ENCODE measurements around the gene ZMIZ1.

ZMIZ1 gene

DNA sequence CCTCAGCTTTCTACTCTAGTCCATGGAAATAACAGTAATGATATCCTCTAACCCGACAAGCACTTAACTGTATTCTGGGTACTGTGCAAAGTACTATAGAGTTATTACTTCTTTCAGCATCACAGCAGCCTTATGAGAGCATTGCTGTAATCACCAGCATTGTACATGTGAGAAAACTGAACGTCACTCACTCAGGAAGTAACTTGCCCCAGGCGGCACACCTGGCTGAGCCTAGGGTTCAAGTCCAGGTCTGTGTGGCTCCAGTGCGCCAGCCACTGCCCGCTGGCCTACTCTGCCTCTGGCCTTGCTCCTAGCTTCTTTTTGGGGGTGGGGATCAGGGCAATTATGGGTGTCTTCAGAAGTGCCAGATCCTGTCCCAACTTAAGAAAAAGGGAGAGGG lies 50.5 kb downstream of the ZMIZ1 start:
- no peak for DNase-seq (ENCODE audit: low spot score)

GRCh38 chr10:79123547-79123963 lies 54.8 kb downstream of the ZMIZ1 start:
- DNase-seq (ENCODE audit: low spot score) = no peak

- no peak for DNase-seq (ENCODE audit: low spot score)
These were observed 55.3 kb downstream of the ZMIZ1 start for GRCh38 chr10:79124066-79124465.

DNA sequence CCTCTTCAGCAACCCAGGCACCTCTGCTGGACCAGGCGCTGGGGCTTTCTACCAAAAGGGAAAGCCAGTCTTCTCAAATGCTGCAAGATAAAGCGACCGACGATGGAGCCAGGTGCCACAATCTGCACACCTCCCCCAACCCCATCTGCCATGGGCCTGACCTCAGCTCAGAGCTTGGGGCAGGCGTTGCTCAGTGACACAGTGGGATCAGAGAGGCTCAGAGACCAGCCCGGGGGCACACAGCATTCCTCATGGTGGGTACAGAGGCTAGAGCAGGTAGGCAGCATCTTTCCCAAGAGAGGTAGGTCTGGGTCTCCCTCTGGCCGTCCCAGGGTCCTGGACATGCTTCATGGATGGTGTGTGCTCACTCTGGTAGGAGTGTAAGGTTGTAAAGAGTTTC lies 56.3 kb downstream of the ZMIZ1 start:
- no peak for DNase-seq (ENCODE audit: low spot score)

GRCh38 chr10:79126351-79127080 lies 57.8 kb downstream of the ZMIZ1 start:
- DNase-seq (ENCODE audit: low spot score) = no peak

GRCh38 chr10:79127151-79127961 lies 58.6 kb downstream of the ZMIZ1 start:
- DNase-seq (ENCODE audit: low spot score) = peak; percentile 70

- DNase-seq (ENCODE audit: low spot score) = no peak
These were observed 59.6 kb downstream of the ZMIZ1 start for GRCh38 chr10:79128241-79128922.

DNA sequence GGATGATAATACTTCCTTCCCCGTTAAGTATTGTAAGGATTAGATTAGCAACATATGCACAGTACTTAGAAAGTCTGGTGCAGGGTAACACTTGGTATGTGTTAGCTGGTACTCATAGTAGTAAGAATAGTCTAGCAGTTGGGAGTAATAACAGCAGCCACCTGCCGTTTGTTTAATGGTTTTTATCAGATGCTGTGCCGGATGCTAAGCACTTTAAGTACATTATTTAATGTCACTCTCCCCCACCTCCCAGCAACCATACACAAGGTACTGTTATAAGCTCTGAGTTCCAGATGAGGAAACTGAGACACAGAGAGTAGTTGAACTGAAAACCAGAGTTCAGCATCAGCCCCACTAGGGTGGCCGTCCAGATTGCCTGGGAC lies 60.1 kb downstream of the ZMIZ1 start:
- DNase-seq (ENCODE audit: low spot score) = no peak

DNA sequence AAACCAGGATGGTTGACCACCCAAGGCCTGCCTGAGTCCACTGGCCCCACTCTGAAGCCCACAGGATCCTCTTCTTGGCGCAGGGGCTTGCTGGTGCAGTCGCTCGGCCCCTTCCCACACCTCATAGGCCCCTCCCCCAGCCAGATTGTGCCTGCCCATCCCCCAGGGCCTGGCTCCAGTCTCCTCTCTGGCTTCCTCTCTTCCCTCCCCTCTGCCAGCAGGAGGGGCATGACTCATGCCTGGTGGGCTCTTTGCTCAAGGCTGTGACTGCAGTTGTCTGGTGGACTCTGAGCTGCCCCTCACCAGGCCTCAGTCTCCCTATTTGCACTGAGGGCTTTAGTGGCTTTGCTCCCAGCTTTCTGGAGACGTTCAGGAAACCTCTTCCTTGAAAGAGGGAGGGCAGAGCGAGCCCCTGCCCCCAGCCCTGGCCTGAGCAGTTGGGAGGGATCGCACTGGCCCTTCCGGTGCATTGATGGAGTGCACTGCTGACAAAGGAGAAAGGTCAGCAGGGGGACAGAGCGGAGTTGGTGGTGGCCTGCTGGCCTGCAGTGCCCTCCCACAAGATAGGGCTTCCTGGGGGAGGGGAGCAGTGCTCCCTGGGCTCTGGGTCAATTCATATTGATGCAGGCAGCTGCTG lies 60.7 kb downstream of the ZMIZ1 start:
- no peak for DNase-seq (ENCODE audit: low spot score)

- no peak for DNase-seq (ENCODE audit: low spot score)
These were observed 61.5 kb downstream of the ZMIZ1 start for GRCh38 chr10:79130255-79130654.

- no peak for DNase-seq (ENCODE audit: low spot score)
These were observed 62.1 kb downstream of the ZMIZ1 start for GRCh38 chr10:79130846-79131245.

DNA sequence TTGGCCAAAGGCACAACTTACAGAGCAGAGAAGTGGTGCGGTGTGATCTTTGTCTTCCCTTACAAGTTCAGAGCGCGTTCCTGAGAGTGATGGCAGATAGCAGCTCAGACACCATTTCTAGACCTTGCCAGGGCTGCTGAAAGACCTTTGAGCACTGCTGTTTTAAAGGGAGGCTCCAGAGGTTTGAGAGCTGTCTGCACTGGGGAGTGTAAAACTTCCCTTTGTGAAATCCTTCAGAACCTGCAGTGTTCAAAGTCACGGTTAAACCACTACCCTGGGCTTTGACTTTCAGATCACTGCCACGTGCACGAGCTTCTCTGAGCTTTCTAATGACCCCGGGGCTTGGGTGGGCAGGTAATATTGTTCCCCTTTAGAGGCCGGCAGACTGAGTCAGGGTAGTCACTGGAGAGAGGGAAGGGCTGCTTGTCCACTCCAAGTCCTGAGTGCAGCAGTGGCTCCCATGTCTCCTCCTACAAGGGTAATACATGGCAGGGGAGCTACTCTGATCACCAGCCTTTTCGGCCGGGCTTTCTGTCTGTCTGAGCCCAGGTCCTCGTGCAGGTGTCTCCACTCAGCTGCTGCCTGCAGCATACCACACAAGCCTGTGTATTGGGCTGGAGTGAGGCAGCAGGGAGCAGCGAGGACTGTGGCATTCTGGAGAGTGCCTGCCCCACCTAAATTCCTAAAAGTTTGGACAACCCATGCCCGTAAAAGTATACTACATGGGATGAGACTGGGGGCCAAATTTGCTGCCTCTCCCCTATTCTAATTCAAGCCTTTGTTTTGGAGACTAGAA lies 63.3 kb downstream of the ZMIZ1 start:
- DNase-seq (ENCODE audit: low spot score) = no peak

GRCh38 chr10:79132681-79133381 lies 64.1 kb downstream of the ZMIZ1 start:
- no peak for DNase-seq (ENCODE audit: low spot score)

DNA sequence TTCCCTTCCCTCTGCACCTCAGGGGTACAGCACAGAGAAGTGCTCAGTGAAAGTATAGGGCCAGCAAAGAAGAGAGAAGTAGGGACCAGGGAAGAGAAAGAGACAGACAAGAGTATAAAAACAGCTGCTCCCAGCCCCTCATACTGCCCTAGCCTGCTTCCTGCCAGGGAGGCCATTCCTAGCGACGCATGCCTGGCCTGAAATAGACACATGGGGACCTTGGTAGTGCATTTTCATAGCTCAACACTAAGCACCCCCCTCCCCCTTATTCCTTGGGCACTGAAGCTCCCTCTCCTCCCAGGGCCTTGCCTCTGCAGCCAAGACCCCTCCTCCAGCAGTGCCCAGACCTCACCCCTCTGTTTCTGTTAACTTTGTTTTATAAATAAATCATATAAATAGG lies 64.7 kb downstream of the ZMIZ1 start:
- DNase-seq (ENCODE audit: low spot score) = no peak

DNA sequence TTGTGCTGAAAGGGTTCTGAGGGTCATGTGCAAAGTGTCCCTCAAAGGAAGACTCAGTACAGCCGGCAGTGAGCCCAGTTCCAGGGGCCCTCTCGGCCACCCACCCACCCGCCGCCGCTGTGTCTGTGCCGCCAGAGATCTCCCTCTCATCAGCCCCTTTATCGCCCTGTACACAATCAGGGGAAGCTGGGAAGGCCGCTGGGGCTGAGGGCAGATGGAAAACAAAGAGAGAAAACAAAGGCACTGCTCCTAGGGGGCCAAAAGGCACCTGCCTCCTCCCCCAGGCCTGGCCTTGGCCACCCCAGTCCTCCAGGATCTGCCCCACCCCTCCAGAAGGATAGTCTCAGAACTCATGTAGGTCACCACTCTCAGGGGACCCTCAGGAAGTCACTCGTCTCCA lies 67.0 kb downstream of the ZMIZ1 start:
- no peak for DNase-seq (ENCODE audit: low spot score)

DNA sequence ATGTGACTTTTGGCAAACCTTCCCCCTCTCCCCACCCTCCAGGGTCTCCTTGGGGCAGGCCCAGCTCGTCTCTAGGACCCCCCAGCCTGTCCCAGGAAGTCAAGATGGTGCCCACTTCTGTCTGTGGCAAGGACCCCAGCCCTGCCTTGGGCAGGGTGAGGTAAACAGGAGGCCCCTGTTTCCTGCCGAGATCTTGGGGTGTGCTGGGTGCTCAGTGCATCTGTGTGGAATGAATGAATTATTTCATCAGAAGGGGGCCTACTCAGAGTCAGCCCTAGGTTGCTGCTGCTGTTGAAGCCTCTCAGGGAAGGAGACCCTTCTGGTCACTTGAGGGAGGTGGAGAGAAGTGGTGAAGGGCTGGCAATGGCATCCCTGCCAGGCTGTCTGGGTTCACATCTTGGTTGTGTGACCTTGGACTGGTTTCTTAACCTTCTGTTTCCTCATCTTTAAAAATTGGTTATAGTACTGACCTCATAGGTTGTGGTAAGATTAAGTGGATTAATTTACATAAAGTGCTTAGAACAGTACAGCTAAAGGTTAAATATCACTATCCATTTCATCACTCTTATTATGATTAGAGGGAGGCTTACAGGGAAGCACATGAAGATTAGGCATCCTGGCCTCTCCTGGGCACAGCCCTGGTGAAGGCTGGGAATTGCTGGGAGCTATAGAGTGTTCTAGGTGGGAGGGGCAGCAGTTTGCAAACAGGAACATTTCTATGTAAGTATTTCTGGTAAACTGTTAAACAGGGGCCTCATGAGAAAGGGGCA lies 67.7 kb downstream of the ZMIZ1 start:
- DNase-seq (ENCODE audit: low spot score) = no peak

GRCh38 chr10:79137300-79137756 lies 68.6 kb downstream of the ZMIZ1 start:
- DNase-seq (ENCODE audit: low spot score) = no peak

- DNase-seq (ENCODE audit: low spot score) = no peak
These were observed 69.1 kb downstream of the ZMIZ1 start for GRCh38 chr10:79137826-79138225.

DNA sequence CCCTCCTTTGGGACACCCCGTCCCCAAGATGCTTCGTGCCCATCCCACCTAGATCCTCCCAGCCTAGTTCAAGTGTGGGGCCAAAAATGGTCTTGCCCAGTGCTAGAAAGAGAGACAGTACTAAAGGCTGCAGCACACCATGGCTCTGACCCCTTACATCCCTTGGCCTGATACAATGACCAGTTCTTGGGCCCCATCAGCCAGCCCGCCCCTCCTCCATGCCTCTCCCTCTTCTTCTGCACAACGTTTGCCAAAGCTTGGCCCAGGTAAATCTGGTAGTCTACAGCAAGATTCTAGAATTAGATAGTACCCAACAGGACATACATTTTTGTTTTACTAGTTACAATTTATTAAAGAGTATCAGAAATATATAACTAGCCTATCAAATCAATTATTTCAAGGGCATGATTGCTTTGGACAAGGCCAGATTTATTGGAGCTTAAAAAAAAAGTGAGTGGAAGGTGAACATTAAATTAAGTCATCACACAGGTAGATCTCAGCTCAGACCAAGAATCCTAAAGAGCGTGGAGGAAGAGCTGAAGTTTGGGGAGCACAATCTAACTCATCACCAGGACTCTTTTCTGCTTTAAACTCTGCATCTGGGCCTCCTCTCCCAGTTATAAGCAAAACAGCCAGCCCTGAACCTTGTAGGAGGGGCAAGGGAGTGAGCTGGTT lies 69.8 kb downstream of the ZMIZ1 start:
- no peak for DNase-seq (ENCODE audit: low spot score)

Measured in AG08396 (cell line).